Endothelial cell of umbilical vein (primary cell): ENCODE measurements around the gene KIF17. TPM values are rescaled to one million over a fixed set of nuclear protein-coding genes. Genes with fewer than 3 reads are reported as not detected.

Experiments
- BruUV-seq: library from RNA; stranded (reverse); fragments of 400-500 nt; replicated peaks from 2 replicates; lab custom pipeline; 2021; lab: Mats Ljungman, UMichigan
- CTCF ChIA-PET: fragments of 300-600, 350-600 bp; sonication (Branson Sonifier 250); formaldehyde crosslinking; loops from one replicate; lab custom pipeline; 2021; ENCODE audit warnings: antibody characterized with exemption, inconsistent platforms; lab: Charles Lee
- POLR2A ChIA-PET: fragments of 300-600, 350-600 bp; sonication (Branson Sonifier 250); formaldehyde crosslinking; loops from one replicate; lab custom pipeline; 2021; ENCODE audit warnings: antibody characterized with exemption, inconsistent platforms; lab: Charles Lee
- DNase-seq: peaks from one replicate; pipeline ENCODE4 v3.0.0-alpha.2; 2011; ENCODE audit warnings: low read depth, low spot score
- FAIRE-seq: peaks from 2 replicates; lab custom pipeline; 2011; peaks lifted over from hg19 to GRCh38; lab: Jason Lieb, UNC
- H2AFZ ChIP-seq: 2 replicates; pipeline ENCODE4 v1.6.0; 2012; ENCODE audit warnings: low read depth, low read length, control low read depth, inconsistent platforms
- H3K27ac ChIP-seq: 2 replicates; pipeline ENCODE4 v1.5.1; 2011; ENCODE audit warnings: low read depth, mild to moderate bottlenecking, control low read depth, low read length, moderate library complexity; ENCODE audit not compliant: insufficient read depth
- H3K27me3 ChIP-seq, 2 experiments: 2 replicates each; pipeline versions ENCODE4 v1.6.0 to v1.6.1; 2011; ENCODE audit warnings: low read length in 2 of 2, mixed read lengths in 1 of 2; ENCODE audit not compliant: control insufficient read depth in 2 of 2, insufficient read depth in 2 of 2
- H3K36me3 ChIP-seq, 2 experiments: 2 replicates in 1 of 2; 3 replicates in 1 of 2; pipeline ENCODE4 v1.5.1; 2011; ENCODE audit warnings: low read length in 2 of 2, mild to moderate bottlenecking in 1 of 2, moderate library complexity in 1 of 2; ENCODE audit not compliant: control insufficient read depth in 2 of 2, insufficient read depth in 2 of 2; ENCODE audit errors: extremely low read depth in 1 of 2
- H3K4me1 ChIP-seq: 3 replicates; pipeline ENCODE4 v1.5.1; 2011; ENCODE audit warnings: mild to moderate bottlenecking, low read length; ENCODE audit not compliant: control insufficient read depth, insufficient read depth; ENCODE audit errors: extremely low read depth
- H3K4me2 ChIP-seq: 2 replicates; pipeline ENCODE4 v1.6.1; 2011; ENCODE audit warnings: low read length, control low read depth, mixed read lengths; ENCODE audit not compliant: insufficient read depth
- H3K4me3 ChIP-seq, 3 experiments: fragments of 200-600 bp in 1 of 3; sonication (generic), shearing (Covaris generic) in 1 of 3; replicated peaks in 1 of 3; 2 replicates each; pipeline ENCODE4 v1.5.1; 2011 to 2016; ENCODE audit warnings: control low read depth in 3 of 3, low read length in 3 of 3, mild to moderate bottlenecking in 2 of 3, inconsistent platforms in 1 of 3, low read depth in 1 of 3, moderate library complexity in 1 of 3; ENCODE audit not compliant: insufficient read depth in 1 of 3
- H3K79me2 ChIP-seq: 2 replicates; pipeline ENCODE4 v1.6.0; 2012; ENCODE audit warnings: low read length, inconsistent platforms; ENCODE audit not compliant: control insufficient read depth, insufficient read depth
- H3K9ac ChIP-seq: replicated peaks from 2 replicates; pipeline ENCODE3; 2011; ENCODE audit warnings: low read length, control low read depth; ENCODE audit not compliant: insufficient read depth; ENCODE audit errors: extremely low read depth
- H3K9me1 ChIP-seq: replicated peaks from 3 replicates; pipeline ENCODE4 v1.6.0; 2011; ENCODE audit warnings: mild to moderate bottlenecking, low read length; ENCODE audit not compliant: control insufficient read depth, insufficient read depth; ENCODE audit errors: extremely low read depth
- H3K9me3 ChIP-seq: replicated peaks from 2 replicates; pipeline ENCODE4 v1.5.1; 2012; ENCODE audit warnings: low read length, inconsistent platforms; ENCODE audit not compliant: control insufficient read depth, insufficient read depth
- H4K20me1 ChIP-seq: replicated peaks from 2 replicates; pipeline ENCODE3; 2011; ENCODE audit warnings: mild to moderate bottlenecking, low read length; ENCODE audit not compliant: control insufficient read depth, insufficient read depth; ENCODE audit errors: extremely low read depth
- EZH2 ChIP-seq: IDR thresholded peaks from 2 replicates; pipeline ENCODE4 v1.6.1; 2012; ENCODE audit warnings: borderline replicate concordance, low read depth, mild to moderate bottlenecking, moderate library complexity, low read length, inconsistent platforms; ENCODE audit not compliant: severe bottlenecking
- FOS ChIP-seq: IDR thresholded peaks from 2 replicates; pipeline ENCODE4 v1.6.1; 2011; ENCODE audit warnings: mild to moderate bottlenecking, low read length, moderate library complexity, borderline replicate concordance; ENCODE audit not compliant: insufficient read depth
- JUN ChIP-seq: IDR thresholded peaks from 2 replicates; pipeline ENCODE4 v1.6.1; 2011; ENCODE audit warnings: borderline replicate concordance, low read depth; ENCODE audit not compliant: insufficient read length, insufficient read depth
- POLR2A ChIP-seq: IDR thresholded peaks from 2 replicates; pipeline ENCODE4 v1.6.1; 2012; ENCODE audit warnings: low read depth, mild to moderate bottlenecking, control low read depth, low read length
- POLR2AphosphoS5 ChIP-seq: IDR thresholded peaks from 2 replicates; pipeline ENCODE4 v1.6.1; 2012; ENCODE audit warnings: low read depth, mild to moderate bottlenecking, control low read depth, low read length, moderate library complexity; ENCODE audit not compliant: insufficient read depth
- dilution Hi-C: fragments of 300-500 bp; cut with MboI; formaldehyde crosslinking; loops from one replicate; pipeline ENCODE4 v1.15.0; 2019; ENCODE audit warnings: low sequenced_read_pairs; ENCODE audit not compliant: extremely low pct_ligation_motif_present
- intact Hi-C: fragments of 100-400 bp; cut with micrococcal nuclease; formaldehyde crosslinking; loops from one replicate; pipeline ENCODE4 v1.10.0; 2022
- polyA plus RNA-seq, 4 experiments: library from polyadenylated mRNA; depleted of rRNA in 3 of 4; stranded (reverse) in 3 of 4; unstranded in 1 of 4; fragments of >200 nt; gene quantifications; 2 replicates each; pipeline versions ENCODE4 v1.2.1 to v1.2.3, GENCODE V29; 2011 to 2012; ENCODE audit warnings: missing spikeins in 1 of 4
- total RNA-seq: library from RNA; stranded (reverse); gene quantifications from 2 replicates; pipeline ENCODE4 v1.2.3, GENCODE V29; 2021
- TF ChIP-seq, protein P1 (sequence below): IDR thresholded peaks from 2 replicates; pipeline ENCODE4 v1.6.1; 2011; ENCODE audit not compliant: insufficient read depth, insufficient read length
- TF ChIP-seq, protein P2 (sequence below), 2 donors: IDR thresholded peaks; 1 replicate in 1 of 2; 2 replicates in 1 of 2; pipeline ENCODE4 v1.5.1; 2011; ENCODE audit warnings: low read length in 2 of 2, mild to moderate bottlenecking in 2 of 2, moderate library complexity in 2 of 2, control low read depth in 1 of 2, inconsistent platforms in 1 of 2, low read depth in 1 of 2; ENCODE audit not compliant: insufficient read depth in 1 of 2; ENCODE audit errors: extremely low read depth in 1 of 2

Gene KIF17
- total and polyA plus RNA-seq, 2 donors (not counting 3 experiments of a cell fraction or from before 2014, with no cell fraction given): 1.1 to 1.5 TPM

DNA sequence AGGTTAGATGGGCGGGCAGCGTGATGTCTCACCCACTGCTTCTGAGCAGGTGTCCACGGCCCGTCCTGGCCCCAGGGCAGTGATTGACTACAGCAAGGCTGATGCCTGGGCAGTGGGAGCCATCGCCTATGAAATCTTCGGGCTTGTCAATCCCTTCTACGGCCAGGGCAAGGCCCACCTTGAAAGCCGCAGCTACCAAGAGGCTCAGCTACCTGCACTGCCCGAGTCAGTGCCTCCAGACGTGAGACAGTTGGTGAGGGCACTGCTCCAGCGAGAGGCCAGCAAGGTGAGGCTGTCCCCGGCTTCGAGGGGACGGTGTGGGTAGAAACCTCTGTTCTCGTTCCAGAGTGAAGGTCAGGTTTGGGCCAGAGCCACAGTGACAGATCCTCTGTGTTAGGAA is 68.9 kb downstream of the KIF17 start:
- CTCF ChIA-PET: no interaction called here
- POLR2A ChIA-PET: no interaction called here

More for the DNA sequence above, 68.9 kb downstream of the KIF17 start:
- Histone ChIP-seq H2AFZ (no peak overlapping the region), H3K4me1 (no peaks in the 10 kb centered on the region), H3K4me3 (no peak overlapping the region), H3K9me3 (no peaks in the 10 kb centered on the region), H3K27ac (no peak overlapping the region), H3K27me3 (no peaks in the 10 kb centered on the region), H3K9me1 (no peaks in the 10 kb centered on the region), H3K36me3 (peaks cover 13 to 50% of the 10 kb centered on the region in 2 experiments), H3K79me2 (no peaks in the 10 kb centered on the region), H3K4me2 (no peak overlapping the region), H3K9ac (no peak overlapping the region), H4K20me1 (no peaks in the 10 kb centered on the region)
- TF ChIP-seq EZH2 (no peak), POLR2AphosphoS5 (no peak), JUN (no peak), FOS (no peak), POLR2A (no peak)
- TF ChIP-seq, protein P1, sequence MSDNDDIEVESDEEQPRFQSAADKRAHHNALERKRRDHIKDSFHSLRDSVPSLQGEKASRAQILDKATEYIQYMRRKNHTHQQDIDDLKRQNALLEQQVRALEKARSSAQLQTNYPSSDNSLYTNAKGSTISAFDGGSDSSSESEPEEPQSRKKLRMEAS: no peak
- TF ChIP-seq, protein P2, sequence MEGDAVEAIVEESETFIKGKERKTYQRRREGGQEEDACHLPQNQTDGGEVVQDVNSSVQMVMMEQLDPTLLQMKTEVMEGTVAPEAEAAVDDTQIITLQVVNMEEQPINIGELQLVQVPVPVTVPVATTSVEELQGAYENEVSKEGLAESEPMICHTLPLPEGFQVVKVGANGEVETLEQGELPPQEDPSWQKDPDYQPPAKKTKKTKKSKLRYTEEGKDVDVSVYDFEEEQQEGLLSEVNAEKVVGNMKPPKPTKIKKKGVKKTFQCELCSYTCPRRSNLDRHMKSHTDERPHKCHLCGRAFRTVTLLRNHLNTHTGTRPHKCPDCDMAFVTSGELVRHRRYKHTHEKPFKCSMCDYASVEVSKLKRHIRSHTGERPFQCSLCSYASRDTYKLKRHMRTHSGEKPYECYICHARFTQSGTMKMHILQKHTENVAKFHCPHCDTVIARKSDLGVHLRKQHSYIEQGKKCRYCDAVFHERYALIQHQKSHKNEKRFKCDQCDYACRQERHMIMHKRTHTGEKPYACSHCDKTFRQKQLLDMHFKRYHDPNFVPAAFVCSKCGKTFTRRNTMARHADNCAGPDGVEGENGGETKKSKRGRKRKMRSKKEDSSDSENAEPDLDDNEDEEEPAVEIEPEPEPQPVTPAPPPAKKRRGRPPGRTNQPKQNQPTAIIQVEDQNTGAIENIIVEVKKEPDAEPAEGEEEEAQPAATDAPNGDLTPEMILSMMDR (IDR thresholded peaks at IDR 0.05; ENCODE audit: extremely low read depth in 1 of 2, insufficient read depth in 1 of 2, low read depth in 1 of 2, low read length in 2 of 2): no peak
- DNase-seq: no peak
- FAIRE-seq: no peak
- BruUV-seq: no TSS peak
- intact Hi-C loops: no loop called here
- dilution Hi-C loops: no loop called here
